ENCODE data around the gene ERCC5.

ERCC5 gene

GRCh38 chr13:102911336-102911735 is 65.5 kb downstream of the ERCC5 start:
- DNase-seq (ENCODE audit: insufficient read length) (no peak), FAIRE-seq (no peak)
- TF ChIP-seq TAF1 (IDR thresholded peaks at IDR 0.05; ENCODE audit: borderline replicate concordance, low read depth, low read length) (no peak), POLR2A (IDR thresholded peaks at IDR 0.05; ENCODE audit: low read depth, low read length) (no peak), POLR2AphosphoS5 (IDR thresholded peaks at IDR 0.05; ENCODE audit: low read depth, low read length) (no peak)

GRCh38 chr13:102912599-102912998 is 66.8 kb downstream of the ERCC5 start:
- FAIRE-seq (no peak), DNase-seq (ENCODE audit: insufficient read length) (no peak)
- TF ChIP-seq POLR2A (IDR thresholded peaks at IDR 0.05; ENCODE audit: low read depth, low read length) (no peak), TAF1 (IDR thresholded peaks at IDR 0.05; ENCODE audit: borderline replicate concordance, low read depth, low read length) (no peak), POLR2AphosphoS5 (IDR thresholded peaks at IDR 0.05; ENCODE audit: low read depth, low read length) (no peak)

- no peak for TF ChIP-seq POLR2A (IDR thresholded peaks at IDR 0.05; ENCODE audit: low read depth, low read length)
- TF ChIP-seq POLR2AphosphoS5 (IDR thresholded peaks at IDR 0.05; ENCODE audit: low read depth, low read length), result no peak
- no peak for TF ChIP-seq TAF1 (IDR thresholded peaks at IDR 0.05; ENCODE audit: borderline replicate concordance, low read depth, low read length)
- FAIRE-seq, result no peak
- no peak for DNase-seq (ENCODE audit: insufficient read length)
Measured at GRCh38 chr13:102913914-102914313, 68.1 kb downstream of the ERCC5 start.

- TF ChIP-seq POLR2A (IDR thresholded peaks at IDR 0.05; ENCODE audit: low read depth, low read length) (no peak), TAF1 (IDR thresholded peaks at IDR 0.05; ENCODE audit: borderline replicate concordance, low read depth, low read length) (no peak), POLR2AphosphoS5 (IDR thresholded peaks at IDR 0.05; ENCODE audit: low read depth, low read length) (no peak)
- no peak for DNase-seq (ENCODE audit: insufficient read length)
- no peak for FAIRE-seq
Measured at GRCh38 chr13:102914339-102914930, 68.6 kb downstream of the ERCC5 start.

- no peak for TF ChIP-seq POLR2AphosphoS5 (IDR thresholded peaks at IDR 0.05; ENCODE audit: low read depth, low read length)
- TF ChIP-seq POLR2A (IDR thresholded peaks at IDR 0.05; ENCODE audit: low read depth, low read length), result no peak
- TF ChIP-seq TAF1 (IDR thresholded peaks at IDR 0.05; ENCODE audit: borderline replicate concordance, low read depth, low read length), result no peak
- DNase-seq (ENCODE audit: insufficient read length) (no peak), FAIRE-seq (no peak)
Measured at GRCh38 chr13:102915393-102915930, 69.6 kb downstream of the ERCC5 start.

GRCh38 chr13:102917019-102917418 is 71.2 kb downstream of the ERCC5 start:
- no peak for DNase-seq (ENCODE audit: insufficient read length)
- TF ChIP-seq POLR2A (IDR thresholded peaks at IDR 0.05; ENCODE audit: low read depth, low read length) (no peak), POLR2AphosphoS5 (IDR thresholded peaks at IDR 0.05; ENCODE audit: low read depth, low read length) (no peak), TAF1 (IDR thresholded peaks at IDR 0.05; ENCODE audit: borderline replicate concordance, low read depth, low read length) (no peak)
- no peak for FAIRE-seq

GRCh38 chr13:102922184-102922583 is 76.4 kb downstream of the ERCC5 start:
- DNase-seq (ENCODE audit: insufficient read length) (no peak), FAIRE-seq (no peak)

More at GRCh38 chr13:102922184-102922583, 76.4 kb downstream of the ERCC5 start:
- TF ChIP-seq POLR2AphosphoS5 (IDR thresholded peaks at IDR 0.05; ENCODE audit: low read depth, low read length), result no peak
- TF ChIP-seq POLR2A (IDR thresholded peaks at IDR 0.05; ENCODE audit: low read depth, low read length), result no peak
- no peak for TF ChIP-seq TAF1 (IDR thresholded peaks at IDR 0.05; ENCODE audit: borderline replicate concordance, low read depth, low read length)
